HepG2 (cell line): ENCODE measurements around the gene GRAMD2A. TPM values are rescaled to one million over a fixed set of nuclear protein-coding genes. Genes with fewer than 3 reads are reported as not detected.

ENCODE experiments used
- ATAC-seq: fragments of 200-7000 bp; cut with Tn5 transposase; 3 replicates; pipeline ENCODE4 v1.9.1; 2020; ENCODE audit warnings: mild to moderate bottlenecking, moderate library complexity
- BruUV-seq: library from RNA; stranded (reverse); fragments of 400-500 nt; replicated peaks from 2 replicates; lab custom pipeline; 2021; lab: Mats Ljungman, UMichigan
- CTCF ChIA-PET: fragments of 300-600 bp; formaldehyde crosslinking; extraction: SDS; loops from one replicate; lab custom pipeline; 2021; ENCODE audit warnings: low total read pairs, inconsistent platforms, low intra/inter-chr PET ratio; lab: Yijun Ruan, JAX
- POLR2A ChIA-PET: fragments of 350-600 bp; sonication (Branson Sonifier 250); formaldehyde crosslinking; loops from one replicate; lab custom pipeline; 2020; ENCODE audit warnings: antibody characterized with exemption, inconsistent platforms; lab: Yijun Ruan, JAX
- DNase-seq: peaks from one replicate; pipeline ENCODE4 v3.0.0-alpha.2; 2015; ENCODE audit warnings: low spot score
- FAIRE-seq: peaks from 3 replicates; lab custom pipeline; 2011; peaks lifted over from hg19 to GRCh38; lab: Jason Lieb, UNC
- H2AFZ ChIP-seq: one replicate; pipeline ENCODE4 v1.6.1; 2011; ENCODE audit warnings: low read length, inconsistent platforms
- H3K27ac ChIP-seq: fragments of 300-600 bp; 3 replicates; pipeline ENCODE4 v1.8.0; 2011; ENCODE audit warnings: mixed run types, mild to moderate bottlenecking, mixed read lengths, low read length, inconsistent platforms; ENCODE audit not compliant: insufficient read depth; ENCODE audit errors: extremely low read length
- H3K27me3 ChIP-seq, 2 experiments: fragments of 200-600 bp in 1 of 2; 2 replicates in 1 of 2; 3 replicates in 1 of 2; pipeline versions ENCODE4 v1.6.0 to v1.8.0; 2011; ENCODE audit warnings: low read length in 2 of 2, mild to moderate bottlenecking in 2 of 2, moderate library complexity in 2 of 2, inconsistent platforms in 1 of 2; ENCODE audit not compliant: insufficient read depth in 2 of 2, control insufficient read depth in 1 of 2
- H3K36me3 ChIP-seq, 2 experiments: fragments of 200-600 bp in 1 of 2; replicated peaks in 1 of 2; 2 replicates in 1 of 2; 3 replicates in 1 of 2; pipeline versions ENCODE4 v1.5.1 to v1.8.0; 2011; ENCODE audit warnings: low read length in 2 of 2, inconsistent platforms in 1 of 2; ENCODE audit not compliant: insufficient read depth in 2 of 2, control insufficient read depth in 1 of 2
- H3K4me1 ChIP-seq: 2 replicates; pipeline ENCODE4 v1.5.1; 2012; ENCODE audit warnings: low read length, inconsistent platforms; ENCODE audit not compliant: insufficient read depth
- H3K4me2 ChIP-seq: 2 replicates; pipeline ENCODE4 v1.6.0; 2011; ENCODE audit warnings: low read depth, low read length, inconsistent platforms
- H3K4me3 ChIP-seq, 3 experiments: fragments of 200-600 bp in 1 of 3; sonication (generic), shearing (Covaris generic) in 1 of 3; replicated peaks in 1 of 3; 2 replicates each; pipeline ENCODE4 v1.5.1; 2011 to 2016; ENCODE audit warnings: low read length in 3 of 3, inconsistent platforms in 2 of 3, low read depth in 2 of 3, mild to moderate bottlenecking in 2 of 3, control low read depth in 1 of 3, mixed read lengths in 1 of 3; ENCODE audit not compliant: insufficient read depth in 1 of 3
- H3K79me2 ChIP-seq: one replicate; pipeline ENCODE4 v1.6.1; 2011; ENCODE audit warnings: low read length, inconsistent platforms; ENCODE audit not compliant: insufficient read depth
- H3K9ac ChIP-seq: 2 replicates; pipeline ENCODE4 v1.6.0; 2011; ENCODE audit warnings: mild to moderate bottlenecking, low read depth, low read length, inconsistent platforms; ENCODE audit not compliant: insufficient read depth
- H3K9me3 ChIP-seq: 2 replicates; pipeline ENCODE4 v1.5.1; 2012; ENCODE audit warnings: mild to moderate bottlenecking, low read length
- H4K20me1 ChIP-seq: 2 replicates; pipeline ENCODE4 v1.6.0; 2011; ENCODE audit warnings: inconsistent platforms, mild to moderate bottlenecking, low read length, moderate library complexity; ENCODE audit not compliant: insufficient read depth
- CTCF ChIP-seq: sonication (generic); formaldehyde crosslinking; IDR thresholded peaks from 2 replicates; pipeline ENCODE4 v1.5.0; 2020; ENCODE audit warnings: mild to moderate bottlenecking, missing genetic modification reagents, moderate library complexity
- MLX ChIP-seq: IDR thresholded peaks from 2 replicates; pipeline ENCODE4 v1.6.1; 2016
- NFE2 ChIP-seq: sonication (generic); formaldehyde crosslinking; IDR thresholded peaks from 2 replicates; pipeline ENCODE4 v1.4.0; 2020; ENCODE audit warnings: missing genetic modification reagents
- SIX1 ChIP-seq: sonication (generic); formaldehyde crosslinking; IDR thresholded peaks from 2 replicates; pipeline ENCODE4 v1.4.0; 2020; ENCODE audit warnings: missing genetic modification reagents, borderline replicate concordance
- TEF ChIP-seq: sonication (generic); formaldehyde crosslinking; IDR thresholded peaks from 2 replicates; pipeline ENCODE4 v1.5.0; 2020; ENCODE audit warnings: missing genetic modification reagents
- TP53 ChIP-seq: sonication (generic); formaldehyde crosslinking; conservative IDR thresholded peaks from 2 replicates; pipeline ENCODE4 v1.4.0; 2020; ENCODE audit warnings: missing genetic modification reagents
- ZFP1 ChIP-seq: IDR thresholded peaks from 2 replicates; pipeline ENCODE4 v1.6.1; 2016
- ZNF460 ChIP-seq: sonication (generic); formaldehyde crosslinking; IDR thresholded peaks from 2 replicates; pipeline ENCODE4 v1.5.1; 2020; ENCODE audit warnings: missing genetic modification reagents, mild to moderate bottlenecking, borderline replicate concordance
- ZNF7 ChIP-seq: IDR thresholded peaks from 2 replicates; pipeline ENCODE4 v1.6.1; 2016; ENCODE audit warnings: missing biosample characterization, missing genetic modification reagents
- ZSCAN12 ChIP-seq: sonication (generic); formaldehyde crosslinking; IDR thresholded peaks from 2 replicates; pipeline ENCODE4 v1.9.0; 2021; ENCODE audit warnings: mild to moderate bottlenecking, missing genetic modification reagents
- WGBS: methylation state at CpG from one replicate; pipeline ENCODE4 v1.1.6; 2017; ENCODE audit warnings: low lambda C conversion rate; 5-methylcytosine and 5-hydroxymethylcytosine counted together
- in situ Hi-C: cut with HindIII; loops from 2 replicates; pipeline ENCODE4 v1.10.0; 2017; ENCODE audit warnings: low pct_unique_long_range_greater_than_20kb; ENCODE audit not compliant: extremely low pct_ligation_motif_present
- intact Hi-C: fragments of 100-400 bp; cut with micrococcal nuclease; formaldehyde crosslinking; loops from one replicate; pipeline ENCODE4 v1.10.0; 2022; ENCODE audit not compliant: unreplicated experiment
- polyA plus RNA-seq, 8 experiments: library from polyadenylated mRNA; depleted of rRNA in 3 of 8; stranded (reverse) in 7 of 8; unstranded in 1 of 8; fragments of >200 nt; fragmentation: Illumina TruSeq in 4 of 8; extraction: Trizol in 4 of 8; gene quantifications; 2 replicates each; pipeline versions ENCODE4 v1.2.1 to v1.2.3, GENCODE V29; 2011 to 2016; ENCODE audit warnings: low read depth in 4 of 8, missing spikeins in 1 of 8, mixed read lengths in 1 of 8; ENCODE audit not compliant: insufficient read depth in 1 of 8
- total RNA-seq, 5 experiments: library from RNA; depleted of rRNA; stranded (reverse); fragments of >200 nt; fragmentation: Illumina TruSeq; extraction: Trizol; gene quantifications; 2 replicates each; pipeline ENCODE4 v1.2.3, GENCODE V29; 2016; ENCODE audit warnings: low read depth in 1 of 5
- TF ChIP-seq, protein P1 (sequence below): sonication (generic); formaldehyde crosslinking; IDR thresholded peaks from 2 replicates; pipeline ENCODE4 v1.5.0; 2020; ENCODE audit warnings: mild to moderate bottlenecking, missing genetic modification reagents
- TF ChIP-seq, protein P2 (sequence below): IDR thresholded peaks from 2 replicates; pipeline ENCODE4 v1.6.1; 2016
- TF ChIP-seq, protein P3 (sequence below): sonication (generic); formaldehyde crosslinking; IDR thresholded peaks from 2 replicates; pipeline ENCODE4 v1.4.0; 2020; ENCODE audit warnings: missing genetic modification reagents

Gene GRAMD2A
- total and polyA plus RNA-seq, 2 of the 13 experiments (the other 11 are each of a cell fraction or from before 2014, with no cell fraction given), result 0.04 TPM; not detected in 1

GRCh38 chr15:72175186-72176044 is 22.2 kb downstream of the GRAMD2A start (continued):
- TF ChIP-seq, protein P1, sequence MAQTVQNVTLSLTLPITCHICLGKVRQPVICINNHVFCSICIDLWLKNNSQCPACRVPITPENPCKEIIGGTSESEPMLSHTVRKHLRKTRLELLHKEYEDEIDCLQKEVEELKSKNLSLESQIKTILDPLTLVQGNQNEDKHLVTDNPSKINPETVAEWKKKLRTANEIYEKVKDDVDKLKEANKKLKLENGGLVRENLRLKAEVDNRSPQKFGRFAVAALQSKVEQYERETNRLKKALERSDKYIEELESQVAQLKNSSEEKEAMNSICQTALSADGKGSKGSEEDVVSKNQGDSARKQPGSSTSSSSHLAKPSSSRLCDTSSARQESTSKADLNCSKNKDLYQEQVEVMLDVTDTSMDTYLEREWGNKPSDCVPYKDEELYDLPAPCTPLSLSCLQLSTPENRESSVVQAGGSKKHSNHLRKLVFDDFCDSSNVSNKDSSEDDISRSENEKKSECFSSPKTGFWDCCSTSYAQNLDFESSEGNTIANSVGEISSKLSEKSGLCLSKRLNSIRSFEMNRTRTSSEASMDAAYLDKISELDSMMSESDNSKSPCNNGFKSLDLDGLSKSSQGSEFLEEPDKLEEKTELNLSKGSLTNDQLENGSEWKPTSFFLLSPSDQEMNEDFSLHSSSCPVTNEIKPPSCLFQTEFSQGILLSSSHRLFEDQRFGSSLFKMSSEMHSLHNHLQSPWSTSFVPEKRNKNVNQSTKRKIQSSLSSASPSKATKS (CRISPR knock-in tag), result no peak

DNA sequence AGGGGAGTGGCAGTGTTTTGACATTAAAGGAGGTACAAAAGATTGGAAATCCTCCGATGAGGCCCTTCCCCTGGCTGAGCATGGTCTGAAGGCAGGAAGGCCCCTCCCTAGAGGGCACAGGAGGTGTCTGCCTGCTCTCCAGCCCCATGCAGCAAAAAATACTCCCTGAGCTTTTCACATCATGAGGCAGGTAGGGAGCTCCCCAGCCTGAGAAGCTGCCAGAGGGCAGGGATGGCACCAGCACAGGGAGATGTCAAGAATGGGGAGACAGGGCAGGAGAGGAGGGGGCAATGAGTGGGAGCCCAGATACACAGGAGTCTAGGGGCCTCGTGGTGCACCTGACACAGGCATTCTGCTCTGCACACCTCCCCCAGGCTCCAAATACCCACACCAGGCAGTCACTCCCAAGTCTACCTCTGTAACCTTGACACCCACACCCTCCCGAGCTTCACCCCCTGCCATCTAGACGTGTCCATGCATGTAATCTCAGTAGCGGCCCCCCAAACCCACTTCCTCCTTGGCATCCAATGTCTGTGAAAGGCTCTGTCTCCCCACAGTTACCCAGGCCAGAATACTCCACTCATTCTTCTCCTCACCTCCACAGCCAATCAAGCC is 22.9 kb downstream of the GRAMD2A start:
- CTCF ChIA-PET, result no interaction called here
- Histone ChIP-seq H3K4me1 (peaks cover 19% of the 10 kb centered on the region), H4K20me1 (no peaks in the 10 kb centered on the region)
- TF ChIP-seq ZNF460 (CRISPR knock-in tag) (no peak), SIX1 (CRISPR knock-in tag) (no peak), NFE2 (CRISPR knock-in tag) (no peak), ZSCAN12 (no peak), MLX (CRISPR knock-in tag) (no peak), TP53 (no peak), ZFP1 (no peak), CTCF (CRISPR knock-in tag) (no peak), ZNF7 (CRISPR knock-in tag) (no peak), TEF (CRISPR knock-in tag) (no peak)
- TF ChIP-seq, protein P2, sequence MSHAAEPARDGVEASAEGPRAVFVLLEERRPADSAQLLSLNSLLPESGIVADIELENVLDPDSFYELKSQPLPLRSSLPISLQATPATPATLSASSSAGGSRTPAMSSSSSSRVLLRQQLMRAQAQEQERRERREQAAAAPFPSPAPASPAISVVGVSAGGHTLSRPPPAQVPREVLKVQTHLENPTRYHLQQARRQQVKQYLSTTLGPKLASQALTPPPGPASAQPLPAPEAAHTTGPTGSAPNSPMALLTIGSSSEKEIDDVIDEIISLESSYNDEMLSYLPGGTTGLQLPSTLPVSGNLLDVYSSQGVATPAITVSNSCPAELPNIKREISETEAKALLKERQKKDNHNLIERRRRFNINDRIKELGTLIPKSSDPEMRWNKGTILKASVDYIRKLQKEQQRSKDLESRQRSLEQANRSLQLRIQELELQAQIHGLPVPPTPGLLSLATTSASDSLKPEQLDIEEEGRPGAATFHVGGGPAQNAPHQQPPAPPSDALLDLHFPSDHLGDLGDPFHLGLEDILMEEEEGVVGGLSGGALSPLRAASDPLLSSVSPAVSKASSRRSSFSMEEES, result no peak
- TF ChIP-seq, protein P3, sequence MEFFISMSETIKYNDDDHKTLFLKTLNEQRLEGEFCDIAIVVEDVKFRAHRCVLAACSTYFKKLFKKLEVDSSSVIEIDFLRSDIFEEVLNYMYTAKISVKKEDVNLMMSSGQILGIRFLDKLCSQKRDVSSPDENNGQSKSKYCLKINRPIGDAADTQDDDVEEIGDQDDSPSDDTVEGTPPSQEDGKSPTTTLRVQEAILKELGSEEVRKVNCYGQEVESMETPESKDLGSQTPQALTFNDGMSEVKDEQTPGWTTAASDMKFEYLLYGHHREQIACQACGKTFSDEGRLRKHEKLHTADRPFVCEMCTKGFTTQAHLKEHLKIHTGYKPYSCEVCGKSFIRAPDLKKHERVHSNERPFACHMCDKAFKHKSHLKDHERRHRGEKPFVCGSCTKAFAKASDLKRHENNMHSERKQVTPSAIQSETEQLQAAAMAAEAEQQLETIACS, result no peak

More for the DNA sequence above, 22.9 kb downstream of the GRAMD2A start:
- H3K4me2 ChIP-seq, result no peak overlapping the region
- DNase-seq, result no peak
- no peak overlapping the region for H3K27ac ChIP-seq
- no TSS peak for BruUV-seq
- peaks cover 2 to 64% of the 10 kb centered on the region in 2 experiments; a peak in 4 of 5 replicates for H3K27me3 ChIP-seq
- no peaks in the 10 kb centered on the region for H3K36me3 ChIP-seq
- no peak overlapping the region for H3K4me3 ChIP-seq
- WGBS, result 17% methylated on average over 4 of the region's 5 CpGs
- ATAC-seq, result no peak
- intact Hi-C loops (no loop called here), in situ Hi-C loops (no loop called here)
- H3K9ac ChIP-seq, result no peak overlapping the region
- no peak overlapping the region for H2AFZ ChIP-seq
- no peaks in the 10 kb centered on the region for H3K79me2 ChIP-seq
- POLR2A ChIA-PET, result no interaction called here
- no peaks in the 10 kb centered on the region for H3K9me3 ChIP-seq
- no peak for FAIRE-seq
